CD14-positive monocyte (primary cell): Measurements from ENCODE around the gene ZBTB3. TPM values are rescaled to one million over a fixed set of nuclear protein-coding genes. Genes with fewer than 3 reads are reported as not detected.

Source experiments
- DNase-seq, 3 donors: peaks; one replicate each; pipeline ENCODE4 v3.0.0-alpha.2; 2011 to 2022
- H2AFZ ChIP-seq: 2 replicates; pipeline ENCODE4 v1.6.0; 2012; ENCODE audit warnings: mild to moderate bottlenecking, low read depth, low read length, inconsistent platforms; ENCODE audit not compliant: insufficient read depth, poor library complexity, severe bottlenecking
- H3K27ac ChIP-seq, 2 donors: 1 replicate in 1 of 2; 2 replicates in 1 of 2; pipeline ENCODE4 v1.5.1; 2012 to 2013; ENCODE audit warnings: low read length in 2 of 2, control low read depth in 1 of 2, inconsistent platforms in 1 of 2, low read depth in 1 of 2, mild to moderate bottlenecking in 1 of 2
- H3K27me3 ChIP-seq, 2 donors: one replicate each; pipeline versions ENCODE4 v1.6.0 to v1.6.1; 2011 to 2013; ENCODE audit warnings: low read length in 2 of 2; ENCODE audit not compliant: control insufficient read depth in 2 of 2, insufficient read depth in 2 of 2
- H3K36me3 ChIP-seq, 2 donors: replicated peaks in 1 of 2; 1 replicate in 1 of 2; 2 replicates in 1 of 2; pipeline versions ENCODE4 v1.5.1 to v1.6.1; 2012 to 2013; ENCODE audit warnings: low read length in 2 of 2, control low read depth in 1 of 2, inconsistent platforms in 1 of 2, mild to moderate bottlenecking in 1 of 2; ENCODE audit not compliant: insufficient read depth in 2 of 2, control insufficient read depth in 1 of 2
- H3K4me1 ChIP-seq, 2 donors: 1 replicate in 1 of 2; 2 replicates in 1 of 2; pipeline versions ENCODE4 v1.5.1 to v1.6.1; 2012 to 2013; ENCODE audit warnings: low read length in 2 of 2, control low read depth in 1 of 2, inconsistent platforms in 1 of 2, mild to moderate bottlenecking in 1 of 2, moderate library complexity in 1 of 2; ENCODE audit not compliant: insufficient read depth in 2 of 2, control insufficient read depth in 1 of 2
- H3K4me2 ChIP-seq: replicated peaks from 2 replicates; pipeline ENCODE3; 2012; ENCODE audit warnings: low read length, moderate library complexity, mild to moderate bottlenecking; ENCODE audit not compliant: poor library complexity, severe bottlenecking; ENCODE audit errors: extremely low read depth
- H3K4me3 ChIP-seq, 3 experiments: fragments of 200-600 bp in 1 of 3; sonication (generic) in 1 of 3; replicated peaks in 1 of 3; 1 replicate in 2 of 3; 2 replicates in 1 of 3; pipeline ENCODE4 v1.5.1; 2011 to 2013; ENCODE audit warnings: low read length in 3 of 3, mild to moderate bottlenecking in 3 of 3, control low read depth in 2 of 3, low read depth in 2 of 3, inconsistent platforms in 1 of 3, moderate library complexity in 1 of 3
- H3K79me2 ChIP-seq: 2 replicates; pipeline ENCODE4 v1.6.0; 2012; ENCODE audit warnings: mild to moderate bottlenecking, control low read depth, inconsistent platforms, low read length, moderate library complexity; ENCODE audit not compliant: insufficient read depth
- H3K9ac ChIP-seq: 2 replicates; pipeline ENCODE4 v1.6.0; 2017; ENCODE audit warnings: low read length, mild to moderate bottlenecking; ENCODE audit not compliant: insufficient read depth, poor library complexity, severe bottlenecking
- H3K9me3 ChIP-seq, 2 donors: replicated peaks in 1 of 2; 1 replicate in 1 of 2; 2 replicates in 1 of 2; pipeline versions ENCODE4 v1.5.1 to v1.6.1; 2012 to 2013; ENCODE audit warnings: low read length in 2 of 2, control low read depth in 1 of 2; ENCODE audit not compliant: control insufficient read depth in 1 of 2, insufficient read depth in 1 of 2
- H4K20me1 ChIP-seq: 2 replicates; pipeline ENCODE4 v1.6.0; 2012; ENCODE audit warnings: mild to moderate bottlenecking, low read length, control low read depth, moderate library complexity; ENCODE audit not compliant: insufficient read depth
- H3K27ac Mint-ChIP-seq, 7 donors: one replicate each; pipeline ENCODE4 v1.8.0; 2020; ENCODE audit warnings: mild to moderate bottlenecking in 7 of 7, mixed read lengths in 7 of 7, moderate library complexity in 6 of 7, inconsistent platforms in 2 of 7
- H3K27me3 Mint-ChIP-seq, 3 donors: one replicate each; pipeline ENCODE4 v1.8.0; 2021 to 2022; ENCODE audit warnings: low read depth in 3 of 3, mild to moderate bottlenecking in 3 of 3, mixed read lengths in 3 of 3, moderate library complexity in 3 of 3, inconsistent platforms in 1 of 3
- H3K36me3 Mint-ChIP-seq, 2 donors: one replicate each; pipeline ENCODE4 v1.8.0; 2020; ENCODE audit warnings: mixed read lengths in 2 of 2, inconsistent platforms in 1 of 2, mild to moderate bottlenecking in 1 of 2
- H3K4me1 Mint-ChIP-seq: one replicate; pipeline ENCODE4 v1.8.0; 2020; ENCODE audit warnings: mild to moderate bottlenecking, mixed read lengths
- H3K4me3 Mint-ChIP-seq, 2 donors: one replicate each; pipeline ENCODE4 v1.8.0; 2020; ENCODE audit warnings: mild to moderate bottlenecking in 2 of 2, mixed read lengths in 2 of 2, moderate library complexity in 1 of 2
- H3K9me3 Mint-ChIP-seq, 7 donors: one replicate each; pipeline ENCODE4 v1.8.0; 2020 to 2022; ENCODE audit warnings: mixed read lengths in 7 of 7, mild to moderate bottlenecking in 6 of 7, moderate library complexity in 6 of 7, inconsistent platforms in 2 of 7
- WGBS: methylation state at CpG from one replicate; pipeline ENCODE4 v1.1.5; 2013; ENCODE audit warnings: missing lambda C conversion rate; ENCODE audit not compliant: insufficient coverage; 5-methylcytosine and 5-hydroxymethylcytosine counted together
- intact Hi-C, 2 donors: fragments of 100-400 bp; cut with micrococcal nuclease; formaldehyde crosslinking; loops; one replicate each; pipeline versions ENCODE4 v1.15.0 to v1.15.1; 2023
- polyA plus RNA-seq, 3 donors: library from polyadenylated mRNA; depleted of rRNA in 1 of 3; unstranded in 2 of 3; stranded (reverse) in 1 of 3; fragments of 300-500 nt in 2 of 3; fragments of >200 nt in 1 of 3; fragmentation: Illumina TruSeq in 2 of 3; gene quantifications; 1 replicate in 2 of 3; 2 replicates in 1 of 3; pipeline ENCODE4 v1.2.3, GENCODE V29; 2012 to 2021
- TF ChIP-seq, protein P1 (sequence below): fragments of 200-600 bp; IDR thresholded peaks from one replicate; pipeline ENCODE4 v1.8.0; 2022; ENCODE audit warnings: antibody characterized with exemption, mild to moderate bottlenecking

The ZBTB3 gene
- polyA plus RNA-seq, 3 donors = 1.7 to 4.5 (median 2.0) TPM

- Histone ChIP-seq H3K4me2 (peak overlapping the region; percentile 96), H3K36me3 (peaks cover 34 to 44% of the 10 kb centered on the region in 2 donors), H3K27ac (peak overlapping the region; percentile 95 to 97), H3K4me1 (peaks cover 34 to 51% of the 10 kb centered on the region in 2 donors), H3K79me2 (peaks cover 18% of the 10 kb centered on the region), H3K9ac (peak overlapping the region; percentile 88), H3K27me3 (no peaks in the 10 kb centered on the region), H3K9me3 (no peaks in the 10 kb centered on the region), H3K4me3 (peak overlapping the region; percentile 72 to 91 (median 83)), H4K20me1 (peaks cover 7% of the 10 kb centered on the region), H2AFZ (peak overlapping the region; percentile 98)
- Mint-ChIP-seq H3K4me3 (peak overlapping the region; percentile 87 to 96), H3K9me3 (no peaks in the 10 kb centered on the region), H3K36me3 (peaks cover 33 to 44% of the 10 kb centered on the region in 2 donors), H3K27me3 (no peaks in the 10 kb centered on the region), H3K27ac (peak overlapping the region; percentile 95 to 99 (median 98)), H3K4me1 (peaks cover 42% of the 10 kb centered on the region)
- DNase-seq = peak; percentile 20 to 27 (median 23)
- TF ChIP-seq, protein P1, sequence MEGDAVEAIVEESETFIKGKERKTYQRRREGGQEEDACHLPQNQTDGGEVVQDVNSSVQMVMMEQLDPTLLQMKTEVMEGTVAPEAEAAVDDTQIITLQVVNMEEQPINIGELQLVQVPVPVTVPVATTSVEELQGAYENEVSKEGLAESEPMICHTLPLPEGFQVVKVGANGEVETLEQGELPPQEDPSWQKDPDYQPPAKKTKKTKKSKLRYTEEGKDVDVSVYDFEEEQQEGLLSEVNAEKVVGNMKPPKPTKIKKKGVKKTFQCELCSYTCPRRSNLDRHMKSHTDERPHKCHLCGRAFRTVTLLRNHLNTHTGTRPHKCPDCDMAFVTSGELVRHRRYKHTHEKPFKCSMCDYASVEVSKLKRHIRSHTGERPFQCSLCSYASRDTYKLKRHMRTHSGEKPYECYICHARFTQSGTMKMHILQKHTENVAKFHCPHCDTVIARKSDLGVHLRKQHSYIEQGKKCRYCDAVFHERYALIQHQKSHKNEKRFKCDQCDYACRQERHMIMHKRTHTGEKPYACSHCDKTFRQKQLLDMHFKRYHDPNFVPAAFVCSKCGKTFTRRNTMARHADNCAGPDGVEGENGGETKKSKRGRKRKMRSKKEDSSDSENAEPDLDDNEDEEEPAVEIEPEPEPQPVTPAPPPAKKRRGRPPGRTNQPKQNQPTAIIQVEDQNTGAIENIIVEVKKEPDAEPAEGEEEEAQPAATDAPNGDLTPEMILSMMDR = no peak
- 65% methylated on average over 7 of the region's 7 CpGs for WGBS
- intact Hi-C loops = loop anchor here in 1 of 2 donors (1.0 kb wide), 1 partner anchor 16 kb away; no protein-coding TSS in a partner anchor
Observed at GRCh38 chr11:62710001-62710345, 44.0 kb downstream of the ZBTB3 start.

DNA sequence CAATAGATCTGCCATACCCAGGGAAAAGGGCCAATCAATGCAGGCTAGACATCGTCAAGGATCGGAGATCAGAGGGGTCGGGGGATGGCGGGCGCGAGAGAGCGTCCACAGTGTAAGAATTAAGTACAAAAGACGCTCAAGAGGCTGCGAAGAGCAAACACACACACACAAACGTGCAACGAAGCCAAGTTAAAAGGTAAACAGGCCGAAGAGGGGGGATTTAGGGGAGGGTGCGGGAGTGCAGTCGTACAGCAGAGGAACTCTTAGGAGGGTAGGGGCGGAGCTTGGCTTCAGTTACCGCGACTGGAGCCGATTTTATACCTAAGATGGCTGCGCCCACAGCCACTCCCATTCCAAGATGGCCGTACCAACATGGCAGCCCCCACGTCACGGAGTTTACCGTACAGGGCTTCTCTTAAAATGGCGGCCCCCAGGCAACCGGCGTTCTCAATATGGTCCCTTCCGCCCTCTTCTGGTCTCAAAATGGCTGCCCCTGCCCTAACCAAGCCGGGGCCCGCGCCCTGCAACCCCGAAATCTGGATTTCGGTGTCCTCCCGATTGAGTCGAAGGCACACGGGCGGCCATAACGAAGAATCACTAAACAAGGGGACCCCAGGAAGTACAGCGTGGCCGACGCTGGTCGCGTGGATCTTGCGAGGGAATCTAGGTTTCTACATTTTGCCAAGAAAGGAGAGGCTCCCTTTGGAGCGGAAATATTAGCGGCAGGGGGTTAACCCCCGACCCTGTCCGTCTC is 44.5 kb downstream of the ZBTB3 start:
- peak overlapping the region; percentile 95 to 97 for H3K27ac ChIP-seq
- no peaks in the 10 kb centered on the region for H3K9me3 Mint-ChIP-seq
- peak overlapping the region; percentile 95 to 99 (median 98) for H3K27ac Mint-ChIP-seq
- H3K4me3 ChIP-seq = peak overlapping the region; percentile 72 to 91 (median 83)
- peaks cover 29 to 40% of the 10 kb centered on the region in 2 donors for H3K36me3 ChIP-seq
- H3K79me2 ChIP-seq = peaks cover 19% of the 10 kb centered on the region
- H3K27me3 ChIP-seq = no peaks in the 10 kb centered on the region
- peak overlapping the region; percentile 88 for H3K9ac ChIP-seq
- H3K4me1 ChIP-seq = peaks cover 40 to 56% of the 10 kb centered on the region in 2 donors
- peaks cover 46% of the 10 kb centered on the region for H3K4me1 Mint-ChIP-seq
- H2AFZ ChIP-seq = peak overlapping the region; percentile 98
- TF ChIP-seq, protein P1 = no peak
- H3K36me3 Mint-ChIP-seq = peaks cover 28 to 39% of the 10 kb centered on the region in 2 donors
- intact Hi-C loops = loop anchor here (1.0 to 10.0 kb wide), 3 partner anchors 18 to 115 kb away; partner anchors contain the start of genes TUT1 (in 2 of the 2), HNRNPUL2 (in 1 of the 2) and INTS5 (in 1 of the 2)
- H4K20me1 ChIP-seq = peaks cover 3% of the 10 kb centered on the region
- WGBS = 1% methylated on average over 33 of the region's 47 CpGs
- H3K4me3 Mint-ChIP-seq = peak overlapping the region; percentile 87 to 99
- peak; percentile 97 to 99 (median 98) for DNase-seq
- H3K9me3 ChIP-seq = no peaks in the 10 kb centered on the region
- H3K4me2 ChIP-seq = peak overlapping the region; percentile 96
- H3K27me3 Mint-ChIP-seq = no peaks in the 10 kb centered on the region
